ENCODE measurements around the gene CNIH3.

Gene CNIH3

GRCh38 chr1:224760163-224760562 is 144.0 kb downstream of the CNIH3 start:
- H3K4me3 ChIP-seq (ENCODE audit: low read length in 2 of 2), result no peak overlapping the region
- peaks cover 0 to 2% of the 10 kb centered on the region in 2 donors for H3K9me3 ChIP-seq (ENCODE audit: control insufficient read depth in 2 of 2, low read length in 2 of 2)
- H3K27me3 ChIP-seq (ENCODE audit: control insufficient read depth in 2 of 2, insufficient read depth in 2 of 2, low read length in 2 of 2), result no peaks in the 10 kb centered on the region
- H3K36me3 ChIP-seq (ENCODE audit: control insufficient read depth in 2 of 2, insufficient read depth in 2 of 2, low read length in 2 of 2), result no peaks in the 10 kb centered on the region
- H3K9ac ChIP-seq (ENCODE audit: low read depth in 1 of 2, low read length in 2 of 2), result no peak overlapping the region
- no peaks in the 10 kb centered on the region for H3K4me1 ChIP-seq (ENCODE audit: control insufficient read depth in 2 of 2, insufficient read depth in 2 of 2, low read length in 2 of 2)
- no peak overlapping the region for H3K27ac ChIP-seq (ENCODE audit: low read depth in 2 of 2, low read length in 2 of 2)

GRCh38 chr1:224761245-224761644 is 145.1 kb downstream of the CNIH3 start:
- H3K4me3 ChIP-seq (ENCODE audit: low read length in 2 of 2), result no peak overlapping the region
- H3K36me3 ChIP-seq (ENCODE audit: control insufficient read depth in 2 of 2, insufficient read depth in 2 of 2, low read length in 2 of 2), result no peaks in the 10 kb centered on the region
- no peaks in the 10 kb centered on the region for H3K27me3 ChIP-seq (ENCODE audit: control insufficient read depth in 2 of 2, insufficient read depth in 2 of 2, low read length in 2 of 2)
- H3K27ac ChIP-seq (ENCODE audit: low read depth in 2 of 2, low read length in 2 of 2), result no peak overlapping the region
- no peaks in the 10 kb centered on the region for H3K4me1 ChIP-seq (ENCODE audit: control insufficient read depth in 2 of 2, insufficient read depth in 2 of 2, low read length in 2 of 2)
- no peak overlapping the region for H3K9ac ChIP-seq (ENCODE audit: low read depth in 1 of 2, low read length in 2 of 2)
- H3K9me3 ChIP-seq (ENCODE audit: control insufficient read depth in 2 of 2, low read length in 2 of 2), result peaks cover 0 to 2% of the 10 kb centered on the region in 2 donors

- Histone ChIP-seq H3K27me3 (ENCODE audit: control insufficient read depth in 2 of 2, insufficient read depth in 2 of 2, low read length in 2 of 2) (no peaks in the 10 kb centered on the region), H3K9ac (ENCODE audit: low read depth in 1 of 2, low read length in 2 of 2) (no peak overlapping the region)
These were observed 145.9 kb downstream of the CNIH3 start for GRCh38 chr1:224762046-224762445.

GRCh38 chr1:224762701-224763100 is 146.6 kb downstream of the CNIH3 start:
- H3K27ac ChIP-seq (ENCODE audit: low read depth in 2 of 2, low read length in 2 of 2), result no peak overlapping the region
- H3K9me3 ChIP-seq (ENCODE audit: control insufficient read depth in 2 of 2, low read length in 2 of 2), result peaks cover 0 to 2% of the 10 kb centered on the region in 2 donors
- no peaks in the 10 kb centered on the region for H3K36me3 ChIP-seq (ENCODE audit: control insufficient read depth in 2 of 2, insufficient read depth in 2 of 2, low read length in 2 of 2)
- no peaks in the 10 kb centered on the region for H3K4me1 ChIP-seq (ENCODE audit: control insufficient read depth in 2 of 2, insufficient read depth in 2 of 2, low read length in 2 of 2)
- H3K4me3 ChIP-seq (ENCODE audit: low read length in 2 of 2), result no peak overlapping the region
- H3K27me3 ChIP-seq (ENCODE audit: control insufficient read depth in 2 of 2, insufficient read depth in 2 of 2, low read length in 2 of 2), result no peaks in the 10 kb centered on the region
- H3K9ac ChIP-seq (ENCODE audit: low read depth in 1 of 2, low read length in 2 of 2), result no peak overlapping the region

More at GRCh38 chr1:224762046-224762445, 145.9 kb downstream of the CNIH3 start:
- H3K4me3 ChIP-seq (ENCODE audit: low read length in 2 of 2), result no peak overlapping the region
- no peak overlapping the region for H3K27ac ChIP-seq (ENCODE audit: low read depth in 2 of 2, low read length in 2 of 2)
- peaks cover 0 to 2% of the 10 kb centered on the region in 2 donors for H3K9me3 ChIP-seq (ENCODE audit: control insufficient read depth in 2 of 2, low read length in 2 of 2)
- no peaks in the 10 kb centered on the region for H3K36me3 ChIP-seq (ENCODE audit: control insufficient read depth in 2 of 2, insufficient read depth in 2 of 2, low read length in 2 of 2)
- H3K4me1 ChIP-seq (ENCODE audit: control insufficient read depth in 2 of 2, insufficient read depth in 2 of 2, low read length in 2 of 2), result no peaks in the 10 kb centered on the region

GRCh38 chr1:224763126-224763775 is 147.1 kb downstream of the CNIH3 start:
- Histone ChIP-seq H3K27ac (ENCODE audit: low read depth in 2 of 2, low read length in 2 of 2) (no peak overlapping the region), H3K27me3 (ENCODE audit: control insufficient read depth in 2 of 2, insufficient read depth in 2 of 2, low read length in 2 of 2) (no peaks in the 10 kb centered on the region), H3K9me3 (ENCODE audit: control insufficient read depth in 2 of 2, low read length in 2 of 2) (peaks cover 0 to 2% of the 10 kb centered on the region in 2 donors), H3K36me3 (ENCODE audit: control insufficient read depth in 2 of 2, insufficient read depth in 2 of 2, low read length in 2 of 2) (no peaks in the 10 kb centered on the region), H3K4me3 (ENCODE audit: low read length in 2 of 2) (no peak overlapping the region), H3K9ac (ENCODE audit: low read depth in 1 of 2, low read length in 2 of 2) (no peak overlapping the region), H3K4me1 (ENCODE audit: control insufficient read depth in 2 of 2, insufficient read depth in 2 of 2, low read length in 2 of 2) (no peaks in the 10 kb centered on the region)

- no peak overlapping the region for H3K9ac ChIP-seq (ENCODE audit: low read depth in 1 of 2, low read length in 2 of 2)
- no peaks in the 10 kb centered on the region for H3K4me1 ChIP-seq (ENCODE audit: control insufficient read depth in 2 of 2, insufficient read depth in 2 of 2, low read length in 2 of 2)
- H3K9me3 ChIP-seq (ENCODE audit: control insufficient read depth in 2 of 2, low read length in 2 of 2), result no peaks in the 10 kb centered on the region
- no peaks in the 10 kb centered on the region for H3K36me3 ChIP-seq (ENCODE audit: control insufficient read depth in 2 of 2, insufficient read depth in 2 of 2, low read length in 2 of 2)
- H3K4me3 ChIP-seq (ENCODE audit: low read length in 2 of 2), result no peak overlapping the region
- H3K27me3 ChIP-seq (ENCODE audit: control insufficient read depth in 2 of 2, insufficient read depth in 2 of 2, low read length in 2 of 2), result no peaks in the 10 kb centered on the region
- H3K27ac ChIP-seq (ENCODE audit: low read depth in 2 of 2, low read length in 2 of 2), result no peak overlapping the region
These were observed 150.1 kb downstream of the CNIH3 start for GRCh38 chr1:224766266-224766665.

- no peaks in the 10 kb centered on the region for H3K4me1 ChIP-seq (ENCODE audit: control insufficient read depth in 2 of 2, insufficient read depth in 2 of 2, low read length in 2 of 2)
- no peaks in the 10 kb centered on the region for H3K9me3 ChIP-seq (ENCODE audit: control insufficient read depth in 2 of 2, low read length in 2 of 2)
- no peaks in the 10 kb centered on the region for H3K36me3 ChIP-seq (ENCODE audit: control insufficient read depth in 2 of 2, insufficient read depth in 2 of 2, low read length in 2 of 2)
- no peak overlapping the region for H3K9ac ChIP-seq (ENCODE audit: low read depth in 1 of 2, low read length in 2 of 2)
- H3K4me3 ChIP-seq (ENCODE audit: low read length in 2 of 2), result no peak overlapping the region
- H3K27ac ChIP-seq (ENCODE audit: low read depth in 2 of 2, low read length in 2 of 2), result no peak overlapping the region
- no peaks in the 10 kb centered on the region for H3K27me3 ChIP-seq (ENCODE audit: control insufficient read depth in 2 of 2, insufficient read depth in 2 of 2, low read length in 2 of 2)
These were observed 150.9 kb downstream of the CNIH3 start for GRCh38 chr1:224767031-224767430.

GRCh38 chr1:224767676-224768075 is 151.6 kb downstream of the CNIH3 start:
- Histone ChIP-seq H3K9ac (ENCODE audit: low read depth in 1 of 2, low read length in 2 of 2) (no peak overlapping the region), H3K27me3 (ENCODE audit: control insufficient read depth in 2 of 2, insufficient read depth in 2 of 2, low read length in 2 of 2) (no peaks in the 10 kb centered on the region), H3K9me3 (ENCODE audit: control insufficient read depth in 2 of 2, low read length in 2 of 2) (no peaks in the 10 kb centered on the region), H3K4me3 (ENCODE audit: low read length in 2 of 2) (no peak overlapping the region), H3K36me3 (ENCODE audit: control insufficient read depth in 2 of 2, insufficient read depth in 2 of 2, low read length in 2 of 2) (no peaks in the 10 kb centered on the region), H3K4me1 (ENCODE audit: control insufficient read depth in 2 of 2, insufficient read depth in 2 of 2, low read length in 2 of 2) (no peaks in the 10 kb centered on the region), H3K27ac (ENCODE audit: low read depth in 2 of 2, low read length in 2 of 2) (no peak overlapping the region)

GRCh38 chr1:224768971-224769370 is 152.9 kb downstream of the CNIH3 start:
- H3K4me3 ChIP-seq (ENCODE audit: low read length in 2 of 2), result no peak overlapping the region
- no peaks in the 10 kb centered on the region for H3K36me3 ChIP-seq (ENCODE audit: control insufficient read depth in 2 of 2, insufficient read depth in 2 of 2, low read length in 2 of 2)
- no peaks in the 10 kb centered on the region for H3K4me1 ChIP-seq (ENCODE audit: control insufficient read depth in 2 of 2, insufficient read depth in 2 of 2, low read length in 2 of 2)
- H3K27me3 ChIP-seq (ENCODE audit: control insufficient read depth in 2 of 2, insufficient read depth in 2 of 2, low read length in 2 of 2), result no peaks in the 10 kb centered on the region
- no peak overlapping the region for H3K27ac ChIP-seq (ENCODE audit: low read depth in 2 of 2, low read length in 2 of 2)
- no peak overlapping the region for H3K9ac ChIP-seq (ENCODE audit: low read depth in 1 of 2, low read length in 2 of 2)
- no peaks in the 10 kb centered on the region for H3K9me3 ChIP-seq (ENCODE audit: control insufficient read depth in 2 of 2, low read length in 2 of 2)

GRCh38 chr1:224769452-224770335 is 153.6 kb downstream of the CNIH3 start:
- no peak overlapping the region for H3K9ac ChIP-seq (ENCODE audit: low read depth in 1 of 2, low read length in 2 of 2)
- no peak overlapping the region for H3K27ac ChIP-seq (ENCODE audit: low read depth in 2 of 2, low read length in 2 of 2)
- no peaks in the 10 kb centered on the region for H3K27me3 ChIP-seq (ENCODE audit: control insufficient read depth in 2 of 2, insufficient read depth in 2 of 2, low read length in 2 of 2)
- H3K4me3 ChIP-seq (ENCODE audit: low read length in 2 of 2), result no peak overlapping the region
- H3K4me1 ChIP-seq (ENCODE audit: control insufficient read depth in 2 of 2, insufficient read depth in 2 of 2, low read length in 2 of 2), result no peaks in the 10 kb centered on the region
- no peaks in the 10 kb centered on the region for H3K36me3 ChIP-seq (ENCODE audit: control insufficient read depth in 2 of 2, insufficient read depth in 2 of 2, low read length in 2 of 2)
- no peaks in the 10 kb centered on the region for H3K9me3 ChIP-seq (ENCODE audit: control insufficient read depth in 2 of 2, low read length in 2 of 2)
